ENCODE data around the gene BTBD8. TPM values are rescaled to one million over a fixed set of nuclear protein-coding genes. Genes with fewer than 3 reads are reported as not detected.

Gene BTBD8
- total RNA-seq, 8 experiments from 2014 or later = 2.4 to 56.1 (median 13.4) TPM

DNA sequence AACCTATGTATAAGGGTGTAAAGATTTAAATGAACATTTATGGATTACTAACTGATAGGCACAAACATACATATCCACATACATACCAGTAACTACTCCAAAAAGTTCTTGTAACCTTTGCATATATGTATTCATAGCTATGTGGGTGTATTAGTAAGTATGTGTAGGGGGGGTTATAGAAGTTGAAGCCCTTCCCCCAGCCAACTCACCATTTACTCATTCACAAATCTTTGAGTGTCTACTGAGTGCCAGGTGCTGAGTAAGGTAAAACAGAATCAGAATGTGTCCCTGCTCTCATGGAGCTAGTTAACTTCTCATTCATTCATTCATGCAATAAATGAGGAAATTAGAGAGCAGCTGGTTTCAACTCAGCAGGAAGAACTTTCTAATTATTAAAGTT, 138.9 kb downstream of the BTBD8 start:
- Histone ChIP-seq H3K4me1 (replicated peaks in 1 of 2) (no peaks in the 10 kb centered on the region), H3K4me3 (no peak overlapping the region), H3K27ac (no peak overlapping the region)
- in situ Hi-C loops (cut with MboI; ENCODE audit: low pct_unique_long_range_greater_than_20kb in 2 of 9, low sequenced_read_pairs in 9 of 9, unreplicated experiment in 9 of 9) = no loop called here
- ATAC-seq (replicated peaks in 6 of 8) = no peak

- in situ Hi-C loops (cut with MboI; ENCODE audit: low pct_unique_long_range_greater_than_20kb in 2 of 9, low sequenced_read_pairs in 9 of 9, unreplicated experiment in 9 of 9) = no loop called here
- H3K4me1 ChIP-seq (replicated peaks in 1 of 2) = no peaks in the 10 kb centered on the region
- WGBS, 10 experiments = 13 to 100% (median 81%) methylated on average over 1 to 3 of the region's 3 CpGs; no CpG with 5 or more reads in 3 of the 10 experiments
- H3K27ac ChIP-seq = no peak overlapping the region
- no peak for ATAC-seq (replicated peaks in 6 of 8)
- H3K4me3 ChIP-seq = no peak overlapping the region
Observed at GRCh38 chr1:92228401-92228800, 148.3 kb downstream of the BTBD8 start.

GRCh38 chr1:92230736-92231135, 150.6 kb downstream of the BTBD8 start:
- WGBS, 10 experiments = 0 to 100% (median 91%) methylated on average over 1 of the region's 1 CpG; no CpG with 5 or more reads in 1 of the 10 experiments
- Histone ChIP-seq H3K4me1 (replicated peaks in 1 of 2) (no peaks in the 10 kb centered on the region), H3K27ac (no peak overlapping the region), H3K4me3 (no peak overlapping the region)
- no peak for ATAC-seq (replicated peaks in 6 of 8)
- in situ Hi-C loops (cut with MboI; ENCODE audit: low pct_unique_long_range_greater_than_20kb in 2 of 9, low sequenced_read_pairs in 9 of 9, unreplicated experiment in 9 of 9) = no loop called here

Other genes starting within 250 kb of the BTBD8 start
- gene TGFBR3, start 194.2 kb upstream of the BTBD8 start, total RNA-seq = 10 to 100 TPM in 4 of 8 experiments, 1 to 10 TPM in 4; 3.5 to 57.8 (median 9.0) TPM
- gene BRDT, start 130.9 kb upstream of the BTBD8 start, total RNA-seq = under 1 TPM in 3 of 8 experiments, not detected in 5; 0.24 to 0.62 (median 0.50) TPM
- gene EPHX4, start 50.4 kb upstream of the BTBD8 start, total RNA-seq = 1 to 10 TPM in 2 of 8 experiments, under 1 TPM in 3, not detected in 3; 0.37 to 1.3 (median 0.87) TPM
- 1 to 10 TPM in 1 of 8 experiments, under 1 TPM in 5, not detected in 2; 0.27 to 1.3 (median 0.71) TPM for gene SETSIP, start 4.9 kb upstream of the BTBD8 start, total RNA-seq
- gene C1orf146, start 137.6 kb downstream of the BTBD8 start, total RNA-seq = under 1 TPM in 2 of 8 experiments, not detected in 6; 0.16 to 0.59 TPM
- 10 to 100 TPM; 10.7 to 32.1 (median 20.9) TPM for gene GLMN, start 218.6 kb downstream of the BTBD8 start, total RNA-seq
- gene RPAP2, start 218.7 kb downstream of the BTBD8 start, total RNA-seq = 10 to 100 TPM; 14.5 to 32.4 (median 21.3) TPM

All from motor neuron (in vitro differentiated cells).